Measurements from ENCODE around the gene EXOC6B. TPM values are rescaled to one million over a fixed set of nuclear protein-coding genes. Genes with fewer than 3 reads are reported as not detected.

The EXOC6B gene
- total RNA-seq, 2 donors from 2014 or later, result 21.3 to 28.8 TPM

DNA sequence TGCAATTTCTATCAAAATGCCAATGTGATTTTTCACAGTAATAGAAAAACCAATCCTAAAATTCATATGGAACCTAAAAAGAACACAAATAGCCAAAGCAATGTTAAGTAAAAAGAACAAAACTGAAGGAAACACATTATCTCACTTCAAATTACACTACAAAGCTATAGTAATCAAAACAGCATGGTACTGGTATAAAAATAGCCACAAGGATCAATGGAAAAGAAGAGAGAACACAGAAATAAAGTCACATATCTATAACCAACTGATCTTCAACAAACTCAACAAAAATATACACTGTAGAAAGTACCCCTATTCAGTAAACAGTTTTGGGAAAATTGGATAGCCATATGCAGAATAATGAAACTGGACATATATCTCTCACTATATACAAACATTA lies 426.0 kb downstream of the EXOC6B start:
- H3K9ac ChIP-seq (ENCODE audit: low read depth in 2 of 2, low read length in 2 of 2), result no peak overlapping the region
- H3K4me3 ChIP-seq, result no peak overlapping the region
- H3K27ac ChIP-seq, result no peak overlapping the region
- no peaks in the 10 kb centered on the region for H3K4me1 ChIP-seq
- intact Hi-C loops (cut with DNase I), result no loop called here
- no peaks in the 10 kb centered on the region for H3K36me3 ChIP-seq
- no peak for TF ChIP-seq CTCF (IDR thresholded peaks at IDR 0.05)
- H3K27me3 ChIP-seq, result no peaks in the 10 kb centered on the region
- DNase-seq, result no peak
- H3K9me3 ChIP-seq, result no peaks in the 10 kb centered on the region

GRCh38 chr2:72395096-72395495 lies 430.7 kb downstream of the EXOC6B start:
- Histone ChIP-seq H3K4me3 (no peak overlapping the region), H3K27me3 (no peaks in the 10 kb centered on the region), H3K9ac (ENCODE audit: low read depth in 2 of 2, low read length in 2 of 2) (no peak overlapping the region), H3K36me3 (no peaks in the 10 kb centered on the region), H3K4me1 (no peaks in the 10 kb centered on the region), H3K27ac (no peak overlapping the region), H3K9me3 (no peaks in the 10 kb centered on the region)
- intact Hi-C loops (cut with DNase I), result no loop called here
- no peak for TF ChIP-seq CTCF (IDR thresholded peaks at IDR 0.05)
- no peak for DNase-seq

GRCh38 chr2:72394541-72395070 lies 431.2 kb downstream of the EXOC6B start:
- peak; percentile 22 for DNase-seq
- intact Hi-C loops (cut with DNase I), result no loop called here
- no peak overlapping the region for H3K9ac ChIP-seq (ENCODE audit: low read depth in 2 of 2, low read length in 2 of 2)
- no peak overlapping the region for H3K27ac ChIP-seq
- H3K9me3 ChIP-seq, result no peaks in the 10 kb centered on the region
- H3K27me3 ChIP-seq, result no peaks in the 10 kb centered on the region
- H3K4me1 ChIP-seq, result no peaks in the 10 kb centered on the region
- no peak overlapping the region for H3K4me3 ChIP-seq
- H3K36me3 ChIP-seq, result no peaks in the 10 kb centered on the region
- TF ChIP-seq CTCF (IDR thresholded peaks at IDR 0.05), result no peak

DNA sequence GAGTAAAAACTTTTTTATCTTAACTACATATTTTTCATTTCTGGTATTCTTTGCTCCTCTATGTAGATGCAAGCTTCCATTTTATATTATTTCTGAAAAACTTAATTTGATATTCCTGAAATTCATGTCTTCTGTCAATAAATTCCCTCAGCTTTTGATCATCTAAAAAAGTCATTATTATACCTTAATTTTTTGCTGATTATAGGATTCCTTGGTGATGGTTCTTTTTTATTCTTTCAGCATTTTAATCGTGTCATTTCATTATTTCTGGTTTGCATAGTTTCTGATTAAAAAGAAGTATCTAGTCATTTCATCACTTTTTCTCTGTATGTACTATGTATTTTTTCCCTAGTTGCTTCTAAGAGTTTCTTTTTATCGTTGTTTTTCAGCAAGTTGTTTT lies 436.4 kb downstream of the EXOC6B start:
- no peak for TF ChIP-seq CTCF (IDR thresholded peaks at IDR 0.05)
- intact Hi-C loops (cut with DNase I), result no loop called here
- no peaks in the 10 kb centered on the region for H3K4me1 ChIP-seq
- DNase-seq, result no peak
- no peaks in the 10 kb centered on the region for H3K27me3 ChIP-seq
- H3K27ac ChIP-seq, result no peak overlapping the region
- H3K9ac ChIP-seq (ENCODE audit: low read depth in 2 of 2, low read length in 2 of 2), result no peak overlapping the region
- no peak overlapping the region for H3K4me3 ChIP-seq
- peaks cover 6% of the 10 kb centered on the region for H3K9me3 ChIP-seq
- no peaks in the 10 kb centered on the region for H3K36me3 ChIP-seq

DNA sequence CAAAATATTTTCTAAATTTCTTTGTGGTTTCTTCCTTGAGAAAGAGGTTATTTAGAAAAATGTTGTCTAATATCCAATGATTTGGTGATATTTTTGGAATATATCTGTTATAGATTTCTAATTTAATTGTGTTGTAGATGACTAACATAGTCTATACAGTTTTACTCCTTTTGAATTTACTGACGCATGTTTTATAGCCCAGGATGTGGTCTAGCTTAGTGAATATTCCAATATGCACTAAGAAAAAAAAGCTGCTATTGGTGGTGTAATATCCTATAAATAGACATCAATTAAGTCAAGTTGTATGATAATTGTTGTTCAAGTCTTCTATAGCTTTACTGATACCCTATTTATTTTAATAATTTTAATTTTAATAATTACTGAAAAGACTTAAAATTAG lies 437.6 kb downstream of the EXOC6B start:
- H3K36me3 ChIP-seq, result no peaks in the 10 kb centered on the region
- no peak for DNase-seq
- no peaks in the 10 kb centered on the region for H3K4me1 ChIP-seq
- no peak overlapping the region for H3K27ac ChIP-seq
- no peak overlapping the region for H3K4me3 ChIP-seq
- no peak overlapping the region for H3K9ac ChIP-seq (ENCODE audit: low read depth in 2 of 2, low read length in 2 of 2)
- no peaks in the 10 kb centered on the region for H3K27me3 ChIP-seq
- H3K9me3 ChIP-seq, result peaks cover 6% of the 10 kb centered on the region
- intact Hi-C loops (cut with DNase I), result no loop called here
- no peak for TF ChIP-seq CTCF (IDR thresholded peaks at IDR 0.05)
